GM19351 (cell line): Measurements from ENCODE around the gene RRP1B.
A peak's percentile ranks its signal among the peaks of the same experiment; 100 is the strongest.

Experiments used
- ATAC-seq: cut with Tn5 transposase; IDR thresholded peaks from one replicate; pipeline ENCODE4 v1.9.1; 2021; ENCODE audit warnings: mild to moderate bottlenecking, moderate library complexity; ENCODE audit not compliant: unreplicated experiment

RRP1B gene

GRCh38 chr21:43720539-43721166, 61.3 kb downstream of the RRP1B start:
- no peak for ATAC-seq

GRCh38 chr21:43721206-43721605, 61.8 kb downstream of the RRP1B start:
- no peak for ATAC-seq

DNA sequence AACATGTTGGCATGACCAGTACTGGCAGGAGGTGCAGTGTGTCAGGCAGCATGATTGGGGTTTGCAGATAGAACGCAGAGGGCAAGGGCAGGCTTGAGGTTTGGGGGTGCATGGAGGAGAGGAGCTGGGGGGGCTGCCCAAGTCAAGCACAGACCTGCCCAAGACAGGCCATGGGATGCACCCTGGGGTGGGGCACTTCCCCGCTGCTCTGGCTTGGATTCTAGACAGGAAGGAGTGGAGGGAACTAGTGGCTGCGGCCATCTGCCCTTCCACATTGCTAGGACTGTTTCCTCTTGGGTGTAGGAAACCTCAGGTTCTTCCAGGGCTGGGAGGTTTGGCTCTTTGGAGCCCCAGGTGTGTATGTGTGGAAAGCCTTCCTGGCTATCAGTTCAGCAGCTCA, 62.6 kb downstream of the RRP1B start:
- no peak for ATAC-seq

DNA sequence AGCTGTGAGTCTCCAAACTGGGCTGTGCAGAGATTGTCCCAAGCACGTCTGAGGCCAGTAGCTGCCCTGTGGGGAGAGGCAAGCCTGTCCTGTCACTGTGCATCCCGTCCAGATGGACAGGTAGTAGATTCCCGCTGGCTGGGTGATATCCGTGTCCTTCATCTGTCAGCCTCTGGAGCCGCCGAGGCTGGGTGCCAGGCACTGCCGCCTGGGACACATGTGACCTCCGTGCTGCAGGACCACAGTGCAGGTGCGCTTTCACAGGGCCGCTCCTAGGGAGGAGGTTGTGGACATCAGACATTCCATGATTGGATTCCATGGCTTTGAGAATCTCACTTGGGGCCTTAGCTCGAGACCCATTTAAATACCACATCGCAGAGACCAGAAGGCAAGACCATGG, 64.3 kb downstream of the RRP1B start:
- no peak for ATAC-seq

DNA sequence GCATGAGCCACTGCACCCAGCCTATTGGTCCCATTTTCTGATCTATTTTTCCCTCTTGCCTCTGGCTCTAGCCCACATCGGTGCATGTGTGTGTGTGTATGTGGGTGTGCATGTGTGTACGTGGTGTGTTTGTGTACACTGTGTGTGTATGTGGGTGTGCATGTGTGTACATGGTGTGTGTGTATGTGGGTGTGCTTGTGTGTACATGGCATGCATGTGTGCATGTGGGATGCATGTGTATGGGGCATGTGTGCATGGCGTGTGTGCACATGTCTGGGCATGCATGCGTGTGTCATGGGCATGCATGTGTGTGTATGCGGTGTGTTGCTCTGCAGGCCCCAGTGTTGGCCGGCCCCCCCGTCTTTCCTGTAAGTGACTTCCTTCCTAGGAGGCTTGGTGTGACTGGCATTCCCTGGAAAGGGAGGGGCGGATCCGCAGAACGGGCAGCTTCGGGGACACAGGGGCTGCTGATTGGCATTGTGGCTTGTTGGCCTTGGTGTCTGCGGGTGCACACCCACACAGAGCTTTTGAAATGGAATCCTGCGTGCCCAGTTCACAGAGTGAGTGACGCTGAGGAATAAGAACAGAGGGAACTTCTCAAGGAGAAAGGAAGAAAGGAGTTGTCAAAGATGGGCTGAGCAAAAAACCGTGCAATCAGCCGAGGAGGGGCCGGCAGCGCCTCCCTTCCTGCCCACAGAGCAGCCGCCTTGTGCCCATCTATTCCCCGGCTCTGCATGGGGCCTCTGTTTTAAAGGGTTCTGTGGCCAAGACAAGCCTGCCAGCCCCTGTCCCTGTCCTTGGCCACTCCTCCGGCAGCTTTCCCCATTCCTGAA, 67.5 kb downstream of the RRP1B start:
- no peak for ATAC-seq

DNA sequence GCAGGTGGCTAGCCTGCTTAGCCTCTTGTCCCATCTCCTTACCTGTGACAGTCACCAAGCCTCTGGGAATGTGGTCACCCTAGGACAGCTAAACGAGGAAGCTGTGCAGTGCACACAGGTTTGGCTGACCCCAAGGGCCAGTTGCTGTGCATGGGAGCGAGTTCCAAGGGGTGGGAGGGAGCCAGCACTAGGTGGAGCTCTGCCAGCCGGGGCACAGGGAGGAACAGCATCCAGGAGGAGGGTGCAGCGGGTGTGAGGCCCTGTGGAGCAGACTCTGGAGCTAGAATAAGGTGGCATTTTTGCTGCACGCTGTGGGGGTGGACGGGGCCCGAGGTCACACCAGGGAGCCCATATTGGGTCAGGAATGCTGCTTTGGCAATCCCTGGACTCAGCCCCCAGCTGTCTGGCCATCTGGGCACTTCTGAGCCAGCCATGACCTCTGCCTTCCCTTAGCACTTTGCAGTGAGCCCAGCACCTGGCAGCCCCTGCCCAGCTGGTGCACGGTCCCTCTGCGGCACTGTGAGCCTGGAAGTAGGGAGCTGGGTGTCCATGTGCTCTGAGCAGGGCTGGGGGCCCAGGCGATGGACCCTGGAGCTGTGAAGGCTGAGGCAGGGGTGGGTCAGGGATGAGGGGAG, 68.3 kb downstream of the RRP1B start:
- ATAC-seq, result no peak

GRCh38 chr21:43728154-43728466, 68.8 kb downstream of the RRP1B start:
- peak; percentile 5 for ATAC-seq

DNA sequence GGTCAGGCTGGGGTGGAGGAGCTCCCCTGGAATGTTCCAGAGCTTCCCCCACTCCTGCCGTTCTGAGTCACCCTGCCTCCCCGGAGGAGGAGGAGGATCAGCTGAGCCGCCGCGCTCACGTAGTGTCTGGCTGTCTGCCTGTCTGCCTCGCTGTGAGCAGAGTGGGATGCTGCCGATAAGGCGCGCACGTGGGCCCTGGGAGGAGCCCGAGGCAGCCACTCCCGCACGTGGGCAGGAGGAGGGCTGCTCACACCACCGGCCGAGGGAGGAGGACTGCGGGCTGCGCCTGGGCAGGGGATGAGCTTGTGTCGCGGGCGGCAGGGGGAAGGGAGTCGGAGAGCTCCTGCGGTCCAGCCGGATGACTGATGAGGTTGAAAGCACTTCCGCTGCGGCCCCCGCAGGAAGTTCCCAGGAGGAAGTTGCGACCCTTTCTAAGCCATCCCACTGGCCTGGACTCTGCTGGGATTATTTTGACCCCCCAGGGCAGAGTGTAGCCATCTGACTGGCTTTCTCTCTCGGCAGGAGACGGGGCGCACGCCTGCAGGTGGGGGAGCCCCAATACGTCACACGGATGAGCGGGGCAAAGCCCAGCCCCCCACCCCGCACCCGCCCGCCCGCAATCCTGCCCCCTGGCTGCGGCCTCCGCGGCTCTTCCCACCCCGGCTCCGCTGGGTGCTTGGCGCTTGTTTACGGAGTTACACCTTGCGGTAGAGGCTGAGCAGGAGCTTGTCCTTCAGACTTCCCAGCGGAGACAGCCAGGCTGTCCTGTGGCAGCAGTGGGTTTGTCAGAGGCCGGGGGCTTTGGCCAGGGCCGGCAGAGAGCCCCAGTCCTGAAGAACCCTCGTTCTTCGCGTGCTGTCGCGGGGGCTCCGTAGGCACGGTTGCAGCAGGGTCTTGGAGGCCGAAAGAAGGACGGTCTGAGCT, 69.4 kb downstream of the RRP1B start:
- peak; percentile 80 for ATAC-seq

GRCh38 chr21:43731476-43731875, 72.1 kb downstream of the RRP1B start:
- ATAC-seq, result no peak

DNA sequence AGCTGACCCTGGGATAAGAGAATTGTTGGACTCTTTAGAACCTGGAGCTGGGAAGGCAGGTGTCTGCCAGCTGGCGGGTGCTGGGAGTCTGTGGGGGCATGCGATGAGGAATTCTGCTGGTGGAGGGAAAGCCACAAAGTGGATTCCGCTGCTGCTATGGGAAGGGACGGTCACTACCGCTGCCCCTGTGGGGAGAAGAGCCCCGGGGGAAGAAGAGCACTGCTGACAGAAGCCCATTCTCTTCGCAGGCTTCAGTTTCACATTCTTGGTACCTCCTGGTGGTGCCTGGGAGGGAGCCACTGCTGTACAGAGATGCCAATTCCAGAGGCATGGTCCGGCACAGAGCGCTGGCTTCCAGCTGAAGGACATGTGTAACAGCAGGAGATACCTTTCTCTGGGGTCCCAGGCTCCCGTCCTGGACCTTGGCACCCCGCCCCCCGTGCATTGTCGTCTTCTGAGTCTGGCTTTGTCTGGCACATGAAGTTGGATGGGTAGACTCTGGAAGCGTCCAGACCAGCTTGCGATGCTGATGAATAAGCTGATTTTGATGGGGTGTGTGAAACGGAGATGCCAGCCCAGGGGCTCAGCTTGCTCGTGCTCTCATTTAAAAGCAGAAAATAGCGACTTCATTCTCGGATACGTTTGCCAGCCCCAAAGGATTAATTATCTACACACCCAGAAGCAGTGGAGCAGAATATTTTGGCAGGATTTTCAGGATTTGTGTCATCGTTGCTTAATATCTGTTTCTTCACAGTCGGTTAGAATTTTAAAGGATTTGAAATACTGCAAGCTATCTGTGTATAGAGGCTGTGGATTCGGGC, 72.7 kb downstream of the RRP1B start:
- ATAC-seq, result no peak

GRCh38 chr21:43733060-43733459, 73.7 kb downstream of the RRP1B start:
- no peak for ATAC-seq

DNA sequence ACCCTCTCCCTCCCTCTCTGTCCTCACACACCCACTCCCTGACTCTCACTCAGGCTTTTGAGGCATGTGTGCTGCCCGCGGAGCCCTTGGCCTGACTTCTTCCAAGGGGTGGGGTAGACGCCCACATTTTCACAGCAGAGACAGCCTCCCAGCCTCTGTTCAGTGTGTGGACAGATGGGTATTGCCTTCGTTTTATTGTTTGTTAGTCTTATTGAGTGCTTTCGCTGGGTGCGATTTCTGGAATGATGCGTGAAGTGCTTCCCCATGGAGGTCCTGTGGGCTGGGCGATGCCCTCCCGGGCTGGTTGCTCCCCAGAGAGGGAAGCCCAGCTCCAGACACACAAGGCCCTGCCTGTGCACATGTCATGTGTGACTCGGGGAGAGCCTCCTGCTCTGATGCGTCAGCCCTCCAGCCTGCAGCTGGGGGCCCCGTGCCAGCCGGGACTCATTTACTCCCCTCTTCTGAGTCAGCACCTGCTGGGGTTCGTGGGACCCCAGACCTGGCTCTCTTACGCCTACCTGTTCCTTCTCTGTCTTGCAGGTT, 74.2 kb downstream of the RRP1B start:
- ATAC-seq, result no peak

- no peak for ATAC-seq
These were observed 75.0 kb downstream of the RRP1B start for GRCh38 chr21:43734131-43734927.

GRCh38 chr21:43734928-43735229, 75.5 kb downstream of the RRP1B start:
- ATAC-seq, result no peak

GRCh38 chr21:43735236-43736091, 76.1 kb downstream of the RRP1B start:
- no peak for ATAC-seq

DNA sequence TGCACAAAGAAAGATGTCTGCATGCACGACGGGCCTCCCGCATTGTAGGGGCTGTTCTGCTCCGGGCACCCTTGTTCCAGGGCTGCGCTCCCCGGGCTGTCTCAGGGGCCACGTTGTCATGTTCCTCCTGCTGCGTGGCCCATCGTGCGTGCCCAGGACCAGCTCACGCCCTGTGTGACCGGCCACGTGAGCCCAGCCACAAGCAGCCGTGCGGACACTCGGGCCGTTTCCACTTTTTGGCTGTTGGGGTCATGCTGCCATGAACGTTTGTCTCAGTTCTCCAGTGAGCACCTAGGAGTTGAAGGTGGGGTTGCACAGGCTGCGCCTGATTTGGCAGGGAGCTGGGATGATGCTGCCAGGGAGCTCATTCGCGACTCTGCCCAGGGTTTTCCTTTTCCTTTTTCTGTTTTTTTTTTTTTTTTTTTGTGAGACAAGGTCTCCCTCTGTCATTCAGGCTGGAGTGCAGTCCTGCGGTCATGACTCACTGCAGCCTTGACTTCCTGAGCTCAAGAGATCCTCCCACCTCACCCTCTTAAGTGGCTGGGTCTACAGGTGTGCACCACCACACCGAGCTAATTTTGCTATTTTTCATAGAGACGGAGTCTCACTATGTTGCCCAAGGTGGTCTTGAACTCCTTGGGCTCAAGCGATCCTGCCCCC, 77.0 kb downstream of the RRP1B start:
- no peak for ATAC-seq

DNA sequence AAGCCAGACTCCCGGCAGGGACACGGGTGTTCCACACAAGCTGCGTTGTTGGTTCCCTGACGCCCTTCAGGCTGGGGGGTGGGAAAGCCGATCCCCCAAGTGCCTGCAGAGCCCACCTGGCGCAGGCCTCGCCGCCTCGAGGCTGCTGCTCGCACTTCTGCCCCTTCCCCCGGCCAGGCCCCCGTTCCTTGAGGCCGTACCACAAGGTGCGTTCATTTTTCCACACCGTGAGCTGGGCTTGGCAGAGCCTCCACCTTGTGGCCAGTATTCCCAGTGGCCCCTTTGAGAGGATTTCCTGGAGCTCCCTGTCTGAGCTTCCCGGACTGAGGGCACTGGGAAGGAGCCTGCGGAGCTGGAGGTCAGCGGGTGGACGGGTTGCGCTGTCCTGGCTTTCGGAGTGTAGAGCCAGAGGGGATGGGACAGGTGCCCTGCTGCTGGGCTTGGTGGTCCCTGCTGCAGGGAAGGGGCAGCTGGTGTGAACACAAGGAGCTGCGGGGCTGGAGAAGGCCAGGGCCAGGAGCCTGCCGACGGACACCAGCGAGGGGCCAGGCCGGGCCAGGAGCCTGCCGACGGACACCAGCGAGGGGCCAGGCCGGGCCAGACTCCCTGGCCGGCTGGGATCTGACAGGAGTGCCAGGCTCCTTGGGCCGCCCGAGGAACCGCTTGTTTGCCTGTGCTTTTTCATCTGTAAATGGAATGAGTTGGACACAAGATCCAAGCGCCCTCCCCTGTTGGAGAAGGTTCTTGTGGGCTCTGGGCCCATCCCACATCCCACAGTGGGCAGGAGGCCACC, 78.0 kb downstream of the RRP1B start:
- no peak for ATAC-seq
